G401.6 (cell line): Measurements from ENCODE around the gene CDX1.

Experiments
- FAIRE-seq: peaks from 2 replicates; lab custom pipeline; 2012; peaks lifted over from hg19 to GRCh38; lab: Jason Lieb, UNC

Gene CDX1

DNA sequence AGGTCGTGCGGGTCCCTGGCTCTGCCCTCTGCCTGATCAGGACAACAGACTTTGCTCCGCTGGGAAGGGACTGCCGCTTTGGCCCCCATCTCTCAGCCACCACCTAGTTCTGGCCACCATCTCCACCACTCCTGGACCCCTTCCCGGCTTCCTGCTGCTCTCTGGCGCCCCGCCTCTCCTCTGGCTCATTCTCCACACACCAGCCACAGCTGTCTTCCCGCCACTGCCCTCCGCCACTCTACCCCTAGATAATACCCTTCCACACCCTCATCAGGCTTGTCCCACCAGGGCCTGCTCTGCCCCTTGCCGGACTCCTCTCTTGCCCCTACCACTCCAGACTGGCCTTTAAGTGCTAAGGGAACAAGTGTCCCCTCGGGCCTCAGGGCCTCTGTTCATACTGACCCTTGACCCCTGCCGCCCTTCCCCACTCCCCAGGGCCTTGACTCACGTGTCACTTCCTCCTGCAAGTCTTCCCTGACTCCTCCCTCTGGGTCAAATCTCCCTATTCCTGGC, 3.0 kb upstream of the CDX1 start:
- FAIRE-seq = no peak

DNA sequence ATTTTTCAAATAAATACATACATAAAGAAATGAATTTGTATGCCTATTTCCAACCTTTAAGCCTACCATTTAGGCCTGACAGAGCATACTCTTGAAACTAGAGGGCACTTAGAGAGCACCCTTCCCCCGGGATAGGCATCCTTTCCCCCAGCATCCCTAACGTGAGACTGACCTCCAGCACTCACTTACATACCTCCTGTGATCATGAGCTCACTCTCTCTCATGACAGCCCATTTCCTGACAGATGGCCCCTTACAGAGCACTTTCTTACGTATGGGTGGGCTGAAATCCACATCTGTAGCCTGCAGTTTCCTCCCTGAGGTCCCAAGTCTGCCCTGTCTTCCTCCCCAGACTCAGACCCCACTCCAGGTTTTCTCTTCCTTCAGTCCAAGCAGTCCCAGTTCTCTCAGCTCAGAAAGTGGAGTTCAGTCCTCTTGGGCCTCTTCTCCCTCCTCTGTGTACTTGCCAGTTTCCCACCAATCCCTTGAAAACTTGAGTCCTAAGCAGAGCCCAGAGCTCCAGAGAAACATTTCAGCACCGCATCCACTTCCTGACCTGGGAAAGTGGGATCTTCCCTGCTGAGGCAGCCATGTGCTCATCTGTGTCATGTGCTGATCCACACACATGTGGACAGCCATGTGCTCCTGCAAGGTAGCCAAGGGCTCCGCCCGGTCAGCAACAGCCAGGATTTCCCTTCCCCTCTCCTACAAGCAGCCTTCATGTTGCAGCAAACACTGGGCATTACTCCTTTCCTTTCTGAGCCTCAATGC, 2.2 kb upstream of the CDX1 start:
- FAIRE-seq = no peak

DNA sequence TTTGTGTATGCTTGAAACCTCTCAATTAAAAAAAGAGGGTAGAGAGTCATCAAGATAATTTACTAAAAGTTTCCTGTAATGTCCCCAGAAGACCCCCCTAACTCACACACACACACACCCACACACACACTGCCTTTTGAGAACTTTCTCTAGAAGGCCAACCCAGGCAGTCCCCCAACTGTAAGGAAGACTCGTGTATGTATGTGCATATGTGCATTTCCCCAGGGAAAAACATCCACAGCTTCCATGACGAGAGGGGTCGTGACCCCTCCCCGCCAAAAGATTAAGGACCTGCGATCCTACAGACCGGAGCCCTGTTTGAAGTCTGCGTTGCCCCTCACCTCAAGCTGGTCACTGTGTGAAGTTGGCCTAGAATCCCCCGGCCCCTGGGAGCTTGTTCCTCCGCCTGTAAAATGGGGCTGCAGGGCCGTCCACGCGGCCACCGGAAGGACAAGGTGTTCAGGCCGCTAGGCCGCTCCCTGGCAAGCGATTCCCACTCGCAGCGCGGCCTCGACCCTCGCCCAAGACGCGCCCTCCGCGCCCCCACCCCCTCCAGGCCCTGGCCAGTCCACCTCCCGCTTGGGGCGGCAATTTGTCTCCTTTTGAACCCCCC, 435 bp upstream of the CDX1 start:
- no peak for FAIRE-seq

DNA sequence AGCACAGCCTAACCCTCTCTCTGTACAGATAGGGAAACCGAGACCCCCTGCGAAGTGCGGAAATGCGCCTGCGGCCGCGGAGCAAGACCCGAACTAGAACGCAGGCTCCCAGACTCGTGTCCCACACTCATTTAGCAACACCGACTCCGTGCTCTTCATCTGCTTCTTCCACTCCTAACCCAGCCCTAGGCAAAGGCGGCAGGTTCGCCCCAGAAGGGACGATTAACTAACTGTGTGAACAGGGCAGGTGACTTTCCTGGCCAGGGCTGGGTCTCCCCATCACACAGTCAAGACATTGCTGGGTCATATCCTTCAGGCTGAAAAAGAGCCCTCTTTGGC, 903 bp downstream of the CDX1 start:
- no peak for FAIRE-seq

DNA sequence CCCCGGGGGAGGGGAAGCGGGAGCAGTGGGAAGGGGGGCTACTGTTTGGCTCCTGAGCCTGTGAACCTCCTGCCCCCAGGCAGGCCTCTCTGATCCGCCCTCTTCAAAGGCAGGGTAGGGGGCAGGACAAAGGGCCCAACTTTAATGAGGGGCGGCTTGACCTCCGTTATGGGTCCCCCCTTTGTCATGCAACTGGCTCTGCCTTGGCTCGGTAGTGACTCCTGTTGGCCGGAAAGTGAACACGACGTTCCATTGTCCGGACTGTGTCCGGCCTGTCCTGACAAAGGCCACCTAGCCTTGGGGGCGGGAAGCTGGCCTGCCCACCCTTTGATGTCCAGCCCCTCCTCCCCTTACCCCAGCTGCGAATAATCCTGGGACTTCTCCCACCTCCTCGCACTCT, 1.3 kb downstream of the CDX1 start:
- FAIRE-seq = no peak

DNA sequence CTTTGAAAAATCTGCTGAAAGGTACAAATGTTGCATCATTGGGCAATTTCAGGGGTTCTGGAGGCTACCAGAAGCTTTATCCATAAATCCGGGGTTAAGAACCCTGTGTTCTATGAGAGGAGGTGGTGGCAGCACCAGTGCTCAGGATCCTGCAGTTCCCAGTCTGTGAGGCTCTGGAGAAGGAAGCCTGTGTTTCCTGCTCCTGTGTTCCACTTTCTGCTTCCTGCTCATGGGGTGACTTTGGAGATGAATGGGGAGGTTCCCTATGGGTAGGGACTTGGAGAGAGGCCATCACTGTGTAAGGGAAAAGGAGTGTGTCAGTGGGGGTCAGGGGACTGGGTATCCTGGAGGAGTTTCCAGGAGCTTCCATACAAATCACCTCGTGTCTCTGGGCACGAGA, 2.3 kb downstream of the CDX1 start:
- no peak for FAIRE-seq

DNA sequence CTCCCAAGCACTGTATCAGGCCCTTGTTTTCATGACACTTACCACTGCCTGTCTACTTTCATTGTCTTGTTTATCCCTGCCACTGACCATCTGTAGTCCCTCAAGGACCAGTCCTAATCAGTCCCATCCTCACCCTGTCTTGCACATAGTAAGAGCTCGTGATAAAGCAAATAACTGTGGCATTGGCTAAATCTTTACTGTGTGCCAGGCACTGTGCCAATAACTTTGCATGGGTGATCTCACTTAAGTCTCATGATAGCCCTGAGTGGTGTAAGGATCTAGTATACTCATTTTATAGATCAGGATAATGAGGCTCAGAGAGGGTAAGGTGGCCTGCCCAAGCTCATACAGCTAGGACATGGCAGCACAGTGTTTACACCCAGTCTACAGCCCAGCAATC, 5.6 kb downstream of the CDX1 start:
- FAIRE-seq = no peak

DNA sequence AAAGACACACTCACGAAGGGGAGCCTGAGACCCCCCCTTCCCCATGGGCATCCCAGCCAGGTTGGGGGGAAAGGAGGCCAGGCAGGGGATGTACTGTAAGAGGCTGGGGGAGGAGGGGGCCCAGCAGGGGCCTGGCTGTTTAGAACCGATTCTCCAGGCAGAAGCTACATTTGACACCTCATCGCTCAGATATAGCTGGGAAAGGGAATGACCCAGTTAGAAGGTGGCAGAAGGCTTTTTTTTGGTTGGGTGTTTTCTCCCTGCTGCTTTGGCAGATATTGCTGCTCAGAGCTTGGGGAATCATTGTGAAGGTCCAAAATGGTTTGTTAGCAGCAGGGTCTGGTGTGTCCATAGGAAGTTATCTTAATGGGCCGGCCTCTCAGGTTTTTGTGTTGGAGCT, 6.0 kb downstream of the CDX1 start:
- no peak for FAIRE-seq

DNA sequence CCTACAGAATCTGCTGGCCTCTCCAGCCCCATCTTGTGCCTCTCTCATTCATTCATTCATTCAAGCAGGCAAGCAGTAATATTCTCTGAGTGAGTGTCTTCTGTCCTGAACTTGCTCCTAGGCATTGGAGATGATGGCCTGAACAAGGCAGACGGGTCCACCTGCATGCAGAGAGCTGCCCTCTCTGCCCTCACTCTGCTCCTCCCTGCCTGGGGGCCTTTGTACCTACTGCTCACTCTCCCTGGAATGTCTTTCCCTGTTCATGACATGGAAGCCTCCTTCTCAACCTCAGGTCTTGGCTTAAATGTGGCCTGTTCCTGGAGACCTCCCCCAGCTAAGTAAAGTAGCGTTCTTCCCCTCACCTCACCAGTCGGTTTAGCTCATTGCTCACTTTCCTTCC, 6.6 kb downstream of the CDX1 start:
- FAIRE-seq = no peak

DNA sequence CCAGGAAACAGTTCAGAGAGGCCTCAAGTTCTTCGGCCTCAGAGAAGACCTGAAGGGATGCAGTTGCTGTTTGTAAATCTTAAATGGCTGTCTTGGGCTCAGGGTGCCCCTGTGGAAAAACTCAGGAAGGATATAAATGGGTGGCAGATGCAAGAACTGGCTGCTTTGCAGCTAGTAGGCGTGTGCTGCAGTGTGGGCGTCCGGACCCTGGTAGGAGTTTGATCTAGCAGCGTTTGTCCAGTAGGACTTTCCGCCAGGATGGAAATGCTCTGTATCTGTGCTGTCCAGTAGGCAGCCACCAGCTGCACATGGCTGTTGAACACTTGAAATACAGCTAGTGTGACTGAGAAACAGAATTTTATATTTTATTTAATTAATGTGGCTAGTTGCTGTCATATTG, 7.7 kb downstream of the CDX1 start:
- FAIRE-seq = no peak

DNA sequence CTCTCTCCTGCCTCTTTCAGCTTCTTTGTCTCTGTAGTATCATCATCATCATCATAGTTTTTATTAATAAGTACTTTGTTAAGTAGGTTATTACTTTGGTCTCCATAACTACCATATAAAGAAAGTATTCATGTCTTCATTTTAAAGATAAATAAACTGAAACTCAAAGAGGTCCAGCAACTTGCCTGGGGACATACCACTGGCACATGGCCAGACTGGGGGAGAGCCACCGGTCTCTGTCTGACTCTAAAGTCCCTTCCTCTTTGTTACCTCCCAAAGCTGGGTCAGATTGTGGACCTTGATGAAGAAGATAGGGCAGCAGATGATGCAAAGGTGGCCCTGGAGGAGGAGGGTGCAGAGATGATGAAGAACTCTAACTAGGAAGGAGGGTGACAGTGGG, 8.5 kb downstream of the CDX1 start:
- FAIRE-seq = no peak

DNA sequence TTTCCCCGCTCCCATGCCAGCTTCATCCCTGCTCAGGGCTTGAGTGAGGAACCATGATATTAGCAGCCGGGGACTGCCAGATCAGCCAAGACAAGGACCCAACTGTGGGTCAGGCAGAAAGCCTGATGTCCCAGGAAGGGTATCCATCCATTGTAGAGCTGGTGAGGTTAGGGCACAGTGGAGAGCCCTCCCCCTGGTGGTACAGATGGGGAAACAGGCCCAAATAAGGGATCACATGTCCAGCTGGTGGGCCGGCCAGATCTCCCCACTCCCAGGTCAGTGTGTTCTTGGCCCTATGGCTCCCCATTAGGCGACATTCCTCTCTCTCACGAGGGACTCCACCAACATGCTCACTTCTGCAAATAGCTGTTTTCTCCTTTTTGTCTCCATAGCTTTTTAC, 9.0 kb downstream of the CDX1 start:
- FAIRE-seq = no peak

DNA sequence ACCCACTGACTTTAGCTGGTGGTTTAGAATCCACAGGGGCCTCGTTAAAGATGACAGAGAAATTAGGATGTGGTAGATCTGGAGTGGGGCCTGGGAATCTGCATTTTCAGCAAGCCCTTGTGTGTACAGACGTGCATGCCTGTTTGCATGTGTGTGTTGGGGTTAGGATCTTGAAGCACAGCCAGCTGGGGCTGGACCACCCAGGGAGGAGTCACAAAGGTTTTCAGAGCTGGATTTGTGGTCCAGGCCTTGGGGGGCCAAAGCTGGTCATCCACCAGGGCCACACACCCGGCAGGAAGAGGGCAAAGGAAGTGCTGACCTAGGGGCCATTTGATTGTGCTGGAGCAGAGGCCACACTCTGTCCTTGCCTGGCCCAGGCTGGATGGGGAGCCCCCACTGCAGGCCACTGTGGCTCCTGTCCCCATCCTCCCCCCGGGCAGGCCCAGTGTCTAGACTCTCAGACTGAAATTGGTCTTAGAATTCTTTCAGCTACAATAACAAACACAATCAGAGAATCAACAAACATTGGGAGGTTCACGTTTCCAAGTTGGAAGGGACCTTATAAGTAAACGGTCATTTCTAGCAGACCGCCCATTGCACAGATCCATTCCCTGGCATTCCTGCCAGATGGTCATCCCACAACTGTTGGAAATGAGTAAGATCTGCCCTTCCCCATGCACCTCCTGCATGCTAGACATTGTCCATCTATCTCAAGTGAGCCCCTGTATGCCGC, 10.3 kb downstream of the CDX1 start:
- no peak for FAIRE-seq

DNA sequence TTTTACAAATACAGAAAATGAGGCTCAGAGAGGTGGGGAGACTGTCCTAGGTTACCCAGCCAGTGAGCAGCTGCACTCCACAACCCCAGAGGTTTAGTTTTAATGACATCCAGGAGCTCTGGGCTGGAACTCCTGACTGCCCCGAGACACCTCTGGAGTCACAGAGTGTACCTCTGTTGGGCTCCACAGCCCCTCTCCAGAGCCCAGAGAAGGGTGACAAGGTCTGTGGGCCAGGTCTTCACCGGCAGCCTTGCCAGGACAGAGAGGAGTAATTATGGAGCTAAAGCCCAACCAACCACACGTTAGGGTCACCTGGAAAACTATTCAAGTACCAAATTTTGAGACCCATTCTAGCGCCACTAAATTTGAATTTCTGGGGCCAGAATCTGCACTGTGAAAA, 11.1 kb downstream of the CDX1 start:
- no peak for FAIRE-seq

DNA sequence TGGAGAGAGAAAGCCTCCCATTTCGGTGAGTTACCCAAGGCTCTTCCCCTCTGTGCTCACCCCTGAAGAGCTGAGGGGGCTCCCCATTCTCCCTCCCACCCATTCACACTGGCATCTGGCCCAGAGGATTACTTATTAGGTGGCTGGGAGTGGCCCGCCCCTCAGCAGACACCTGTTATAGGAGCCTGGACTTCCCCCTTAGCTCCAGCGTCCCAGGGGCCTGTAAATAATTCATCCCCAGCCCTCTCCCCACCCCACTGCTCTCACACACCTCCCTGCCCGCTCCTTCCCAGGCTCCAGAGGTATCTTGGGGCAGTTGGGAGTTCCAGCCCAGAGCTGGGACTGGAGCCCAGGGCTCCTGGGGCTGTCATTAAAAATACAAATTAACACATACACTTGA, 11.7 kb downstream of the CDX1 start:
- FAIRE-seq = no peak

DNA sequence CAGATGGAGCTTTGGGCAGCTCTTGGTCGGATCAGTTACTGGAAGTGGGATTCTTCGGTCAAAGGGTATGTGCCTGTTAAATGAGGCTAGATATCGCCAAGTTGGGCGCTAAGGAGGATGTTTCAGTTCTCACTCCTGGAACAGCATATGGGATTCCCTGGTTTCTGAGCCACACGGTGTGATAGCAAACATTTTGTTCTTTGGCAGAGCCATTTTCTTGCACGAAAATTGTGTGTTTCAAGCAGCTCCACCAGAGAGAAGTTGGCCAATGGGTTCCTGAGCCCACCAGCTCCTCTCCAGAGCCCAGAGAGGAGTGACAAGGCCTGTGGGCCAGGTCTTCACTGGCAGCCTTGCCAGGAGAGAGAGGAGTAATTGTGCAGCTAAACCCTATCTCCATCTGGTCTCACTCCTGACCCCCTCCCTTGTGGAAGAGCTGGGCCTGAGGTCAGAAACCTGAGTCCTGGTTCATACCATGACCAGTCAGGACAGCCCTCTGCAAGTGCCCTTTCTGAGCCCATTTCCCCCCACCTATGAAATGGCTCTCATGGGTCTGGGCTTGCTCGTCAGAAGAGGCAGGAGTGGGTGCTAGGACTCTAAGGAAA, 12.5 kb downstream of the CDX1 start:
- no peak for FAIRE-seq

DNA sequence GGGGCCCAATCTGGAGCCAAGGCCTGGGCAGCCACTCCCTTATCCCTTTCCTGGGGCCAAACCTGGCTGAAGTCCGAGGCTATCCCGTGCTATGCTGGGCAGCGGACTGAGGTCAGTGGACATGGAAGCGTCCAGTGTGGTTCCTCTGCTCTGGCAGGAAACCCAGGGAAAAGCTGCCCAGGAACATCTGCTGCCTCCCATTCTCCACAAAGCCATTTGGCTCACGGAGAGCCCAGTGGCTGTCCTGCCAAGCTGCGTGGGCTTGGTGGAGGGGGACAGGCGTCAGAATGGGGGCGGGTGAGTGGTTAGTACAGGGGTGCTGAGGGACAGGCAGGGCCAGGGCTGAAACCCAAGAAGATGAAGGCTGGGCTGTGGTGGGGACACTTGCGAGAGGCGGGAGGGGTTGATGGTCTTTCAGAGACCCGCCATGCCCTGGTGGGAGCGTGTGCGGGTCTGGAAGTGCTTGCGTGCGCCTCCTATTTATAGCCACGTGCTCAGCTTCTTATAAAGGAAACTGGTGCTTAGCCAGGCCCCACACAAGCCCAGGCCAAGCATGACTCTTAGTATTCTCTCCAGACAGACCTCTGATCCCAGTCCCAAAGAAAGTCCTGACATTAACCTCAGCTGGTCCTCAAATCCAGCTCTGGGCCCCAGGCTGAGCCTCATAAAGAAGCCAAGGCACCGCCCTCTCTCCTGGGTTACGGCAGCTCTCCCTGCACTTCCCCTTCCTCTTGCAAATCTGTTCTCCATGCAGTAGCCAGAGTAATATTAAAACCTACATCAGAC, 13.9 kb downstream of the CDX1 start:
- FAIRE-seq = no peak

DNA sequence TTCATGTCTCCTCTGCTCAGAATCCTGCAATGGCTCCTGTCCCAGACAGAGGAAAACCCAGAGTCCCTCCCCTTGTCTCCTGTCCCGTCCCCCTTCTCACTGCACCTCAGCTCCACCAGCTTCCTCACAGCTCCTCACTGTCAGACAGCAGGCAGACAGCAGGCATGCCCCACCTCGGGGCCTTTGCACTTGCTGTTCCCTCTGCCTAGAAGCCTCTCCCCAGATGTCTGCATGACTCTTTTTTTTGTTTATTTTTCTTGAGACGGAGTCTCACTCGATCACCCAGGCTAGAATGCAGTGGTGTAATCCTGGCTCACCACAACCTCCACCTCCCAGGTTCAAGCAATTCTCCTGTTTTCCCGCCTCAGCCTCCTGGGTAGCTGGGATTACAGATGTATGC, 14.4 kb downstream of the CDX1 start:
- FAIRE-seq = no peak

DNA sequence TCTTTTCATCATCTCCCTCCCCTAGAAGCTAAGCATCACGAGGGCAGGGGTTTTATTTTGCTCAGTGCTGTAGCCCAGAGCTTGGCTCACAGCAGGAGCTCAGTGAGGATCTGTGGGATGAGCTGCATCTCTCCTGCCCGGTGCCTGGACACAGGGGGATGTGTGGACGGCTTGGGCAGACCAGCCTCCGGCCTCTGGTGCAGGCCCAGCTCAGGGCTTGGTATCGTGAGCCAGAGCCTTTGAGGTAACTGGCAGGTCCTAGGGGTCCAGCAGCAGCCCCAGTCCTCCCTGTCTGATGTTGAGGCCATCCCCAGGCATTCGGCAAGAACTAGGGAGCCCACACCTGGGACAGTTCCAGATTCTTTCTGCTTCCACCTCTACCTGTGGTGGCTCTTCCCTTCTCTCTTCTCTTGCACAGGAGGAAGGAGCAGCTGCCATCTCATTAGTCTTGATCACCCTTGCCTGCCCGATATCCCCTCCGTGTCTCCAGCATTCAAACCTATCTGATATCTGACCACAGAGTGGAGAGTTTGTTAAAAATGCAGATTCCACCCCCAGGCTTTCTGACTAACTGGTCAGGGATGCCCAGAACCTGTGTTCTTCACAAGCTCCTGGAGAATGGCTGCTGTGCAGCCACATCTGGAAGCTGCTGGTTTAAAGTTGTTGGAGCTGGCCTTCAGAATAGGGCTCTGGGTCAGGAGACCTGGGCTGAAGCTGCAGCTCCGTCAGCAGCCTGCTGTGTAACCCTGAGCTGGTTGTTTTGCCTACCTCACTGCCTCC, 15.4 kb downstream of the CDX1 start:
- no peak for FAIRE-seq

DNA sequence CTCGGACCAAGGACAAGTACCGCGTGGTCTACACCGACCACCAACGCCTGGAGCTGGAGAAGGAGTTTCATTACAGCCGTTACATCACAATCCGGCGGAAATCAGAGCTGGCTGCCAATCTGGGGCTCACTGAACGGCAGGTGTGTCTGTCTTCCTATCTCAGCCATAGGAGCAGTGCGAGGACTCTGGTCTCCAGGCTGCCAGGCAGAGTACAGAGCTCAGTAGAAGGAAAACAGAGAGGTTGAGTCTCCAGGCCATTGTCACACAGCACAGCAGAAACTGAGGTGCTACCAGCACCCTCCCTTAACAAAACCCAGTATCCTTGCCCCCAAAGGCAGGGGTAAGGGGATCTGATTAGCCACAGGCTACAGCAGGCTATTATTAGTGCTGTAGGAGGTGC, 16.2 kb downstream of the CDX1 start:
- FAIRE-seq = no peak

DNA sequence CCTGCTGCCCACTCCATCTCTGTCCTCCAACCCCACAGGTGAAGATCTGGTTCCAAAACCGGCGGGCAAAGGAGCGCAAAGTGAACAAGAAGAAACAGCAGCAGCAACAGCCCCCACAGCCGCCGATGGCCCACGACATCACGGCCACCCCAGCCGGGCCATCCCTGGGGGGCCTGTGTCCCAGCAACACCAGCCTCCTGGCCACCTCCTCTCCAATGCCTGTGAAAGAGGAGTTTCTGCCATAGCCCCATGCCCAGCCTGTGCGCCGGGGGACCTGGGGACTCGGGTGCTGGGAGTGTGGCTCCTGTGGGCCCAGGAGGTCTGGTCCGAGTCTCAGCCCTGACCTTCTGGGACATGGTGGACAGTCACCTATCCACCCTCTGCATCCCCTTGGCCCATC, 16.9 kb downstream of the CDX1 start:
- FAIRE-seq = no peak

DNA sequence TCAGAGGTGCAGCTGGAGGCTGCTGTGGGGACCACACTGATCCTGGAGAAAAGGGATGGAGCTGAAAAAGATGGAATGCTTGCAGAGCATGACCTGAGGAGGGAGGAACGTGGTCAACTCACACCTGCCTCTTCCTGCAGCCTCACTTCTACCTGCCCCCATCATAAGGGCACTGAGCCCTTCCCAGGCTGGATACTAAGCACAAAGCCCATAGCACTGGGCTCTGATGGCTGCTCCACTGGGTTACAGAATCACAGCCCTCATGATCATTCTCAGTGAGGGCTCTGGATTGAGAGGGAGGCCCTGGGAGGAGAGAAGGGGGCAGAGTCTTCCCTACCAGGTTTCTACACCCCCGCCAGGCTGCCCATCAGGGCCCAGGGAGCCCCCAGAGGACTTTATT, 17.4 kb downstream of the CDX1 start:
- FAIRE-seq = no peak
